DND-41 (cell line): ENCODE data around the gene FUCA1.
"Not testable (repeated sequence)": the region's sequence is repeated elsewhere in the genome, so short reads cannot be mapped to it uniquely, and the experiment has no call there.

Experiments
- ATAC-seq: fragments of 200-7000 bp; cut with Tn5 transposase; 3 replicates; pipeline ENCODE4 v1.9.1; 2021; ENCODE audit warnings: low read depth; ENCODE audit not compliant: insufficient read depth
- DNase-seq: peaks from one replicate; pipeline ENCODE4 v3.0.0-alpha.2; 2020
- H2AFZ ChIP-seq: 2 replicates; pipeline ENCODE4 v1.6.0; 2012; ENCODE audit warnings: low read depth, low read length
- H3K27ac ChIP-seq: 2 replicates; pipeline ENCODE4 v1.5.1; 2012; ENCODE audit warnings: low read length, inconsistent platforms
- H3K27me3 ChIP-seq: fragments of 200-600 bp; sonication (generic); 2 replicates; pipeline ENCODE4 v1.6.0; 2012; ENCODE audit warnings: low read length, mild to moderate bottlenecking, inconsistent platforms; ENCODE audit not compliant: insufficient read depth, poor library complexity
- H3K36me3 ChIP-seq: 2 replicates; pipeline ENCODE4 v1.5.1; 2012; ENCODE audit warnings: low read length, inconsistent platforms; ENCODE audit not compliant: insufficient read depth
- H3K4me1 ChIP-seq: 2 replicates; pipeline ENCODE4 v1.5.1; 2012; ENCODE audit warnings: mild to moderate bottlenecking, low read length; ENCODE audit not compliant: insufficient read depth
- H3K4me2 ChIP-seq: 2 replicates; pipeline ENCODE4 v1.6.0; 2012; ENCODE audit warnings: mild to moderate bottlenecking, moderate library complexity, low read length, inconsistent platforms; ENCODE audit not compliant: insufficient read depth
- H3K4me3 ChIP-seq, 2 experiments: fragments of 200-600 bp in 1 of 2; shearing (Covaris generic) in 1 of 2; 2 replicates each; pipeline ENCODE4 v1.5.1; 2012 to 2016; ENCODE audit warnings: inconsistent platforms in 2 of 2, low read length in 2 of 2, mild to moderate bottlenecking in 2 of 2, low read depth in 1 of 2, moderate library complexity in 1 of 2
- H3K79me2 ChIP-seq: 2 replicates; pipeline ENCODE4 v1.6.0; 2012; ENCODE audit warnings: low read length, inconsistent platforms; ENCODE audit not compliant: insufficient read depth
- H3K9ac ChIP-seq: 2 replicates; pipeline ENCODE4 v1.6.0; 2012; ENCODE audit warnings: low read depth, mild to moderate bottlenecking, inconsistent platforms, low read length, moderate library complexity
- H3K9me3 ChIP-seq: 2 replicates; pipeline ENCODE4 v1.5.1; 2012; ENCODE audit warnings: low read length, moderate library complexity, mild to moderate bottlenecking, inconsistent platforms; ENCODE audit not compliant: insufficient read depth, severe bottlenecking
- H4K20me1 ChIP-seq: 2 replicates; pipeline ENCODE4 v1.6.0; 2012; ENCODE audit warnings: low read length; ENCODE audit not compliant: insufficient read depth
- CTCF ChIP-seq: IDR thresholded peaks from 2 replicates; pipeline ENCODE4 v1.5.1; 2012; ENCODE audit warnings: borderline replicate concordance, low read length, moderate library complexity, mild to moderate bottlenecking; ENCODE audit not compliant: poor library complexity, severe bottlenecking; ENCODE audit errors: extremely low read depth
- EZH2 ChIP-seq: IDR thresholded peaks from 3 replicates; pipeline ENCODE4 v1.6.1; 2012; ENCODE audit warnings: borderline replicate concordance, low read depth, mild to moderate bottlenecking, moderate library complexity, low read length, inconsistent platforms; ENCODE audit not compliant: severe bottlenecking

Gene FUCA1

GRCh38 chr1:23848673-23849616 is 19.1 kb downstream of the FUCA1 start:
- Histone ChIP-seq H2AFZ (no peak overlapping the region), H3K4me1 (no peaks in the 10 kb centered on the region), H3K27me3 (no peaks in the 10 kb centered on the region), H3K36me3 (no peaks in the 10 kb centered on the region), H3K9ac (no peak overlapping the region), H3K27ac (no peak overlapping the region), H3K9me3 (no peaks in the 10 kb centered on the region), H3K4me3 (no peak overlapping the region), H3K4me2 (no peak overlapping the region), H3K79me2 (no peaks in the 10 kb centered on the region), H4K20me1 (no peaks in the 10 kb centered on the region)
- no peak for TF ChIP-seq EZH2
- TF ChIP-seq CTCF, result no peak
- DNase-seq, result no peak
- no peak for ATAC-seq

- not testable (repeated sequence) for H3K27ac ChIP-seq, H3K36me3 ChIP-seq, H4K20me1 ChIP-seq, H3K4me2 ChIP-seq, H3K4me1 ChIP-seq, ATAC-seq, H3K79me2 ChIP-seq, H3K9me3 ChIP-seq, H3K27me3 ChIP-seq, DNase-seq, H3K4me3 ChIP-seq, H3K9ac ChIP-seq, H2AFZ ChIP-seq
Measured at GRCh38 chr1:23847482-23848095, 20.5 kb downstream of the FUCA1 start.

GRCh38 chr1:23845163-23845562 is 22.9 kb downstream of the FUCA1 start:
- no peak for TF ChIP-seq CTCF
- no peak for TF ChIP-seq EZH2
- ATAC-seq, result no peak

GRCh38 chr1:23843644-23844043 is 24.4 kb downstream of the FUCA1 start:
- Histone ChIP-seq H3K79me2 (no peaks in the 10 kb centered on the region), H3K4me3 (no peak overlapping the region), H2AFZ (no peak overlapping the region), H4K20me1 (no peaks in the 10 kb centered on the region), H3K27ac (no peak overlapping the region), H3K4me1 (peaks cover 3% of the 10 kb centered on the region; the same call in 1 of the 2 replicates), H3K36me3 (no peaks in the 10 kb centered on the region), H3K9ac (no peak overlapping the region), H3K9me3 (no peaks in the 10 kb centered on the region), H3K27me3 (peaks cover 2% of the 10 kb centered on the region), H3K4me2 (no peak overlapping the region)
- TF ChIP-seq EZH2 (no peak), CTCF (no peak)
- ATAC-seq (no peak), DNase-seq (no peak)

More at GRCh38 chr1:23845163-23845562, 22.9 kb downstream of the FUCA1 start:
- Histone ChIP-seq H3K79me2 (no peaks in the 10 kb centered on the region), H3K4me2 (no peak overlapping the region), H3K9ac (no peak overlapping the region), H3K27me3 (peaks cover 2% of the 10 kb centered on the region), H2AFZ (no peak overlapping the region), H3K9me3 (no peaks in the 10 kb centered on the region), H4K20me1 (no peaks in the 10 kb centered on the region), H3K4me1 (no peaks in the 10 kb centered on the region), H3K27ac (no peak overlapping the region), H3K36me3 (no peaks in the 10 kb centered on the region), H3K4me3 (no peak overlapping the region)
- no peak for DNase-seq
